HG03520 (cell line): ENCODE measurements around the gene PSMB9.
"Not testable (repeated sequence)": the region's sequence is repeated elsewhere in the genome, so short reads cannot be mapped to it uniquely, and the experiment has no call there.

Experiments
- ATAC-seq: cut with Tn5 transposase; IDR thresholded peaks from one replicate; pipeline ENCODE4 v1.9.1; 2021; ENCODE audit warnings: mild to moderate bottlenecking, moderate library complexity; ENCODE audit not compliant: unreplicated experiment

Gene PSMB9

DNA sequence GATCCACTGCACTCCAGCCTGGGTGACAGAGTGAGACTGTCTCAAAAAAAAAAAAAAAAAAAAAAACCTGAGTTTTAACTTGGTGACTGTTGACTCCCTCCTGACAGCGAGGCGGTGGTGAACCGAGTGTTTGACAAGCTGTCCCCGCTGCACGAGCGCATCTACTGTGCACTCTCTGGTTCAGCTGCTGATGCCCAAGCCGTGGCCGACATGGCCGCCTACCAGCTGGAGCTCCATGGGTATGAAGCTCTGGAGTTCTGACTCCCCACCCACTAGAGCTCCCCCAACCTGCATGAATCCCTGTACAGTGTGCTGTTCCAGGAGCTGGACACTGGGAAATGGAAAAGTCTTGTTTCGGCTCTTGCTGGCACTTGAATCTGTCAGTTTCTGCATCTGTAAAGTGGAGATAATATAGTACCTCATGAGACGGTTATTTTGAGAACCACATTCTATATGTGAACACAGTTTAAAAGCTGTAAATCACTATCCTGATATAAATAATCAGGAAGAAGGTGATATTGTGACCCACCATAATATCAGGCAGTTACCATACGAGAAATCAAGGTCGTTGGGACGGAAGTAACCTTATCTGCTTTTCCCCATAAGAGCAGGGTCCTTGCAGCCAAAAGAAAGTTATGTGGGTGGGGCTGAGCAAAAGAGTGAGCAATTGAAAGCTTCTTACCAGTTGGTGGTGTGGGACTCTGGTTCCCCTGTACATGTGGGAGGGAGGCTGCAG, 3.3 kb downstream of the PSMB9 start:
- ATAC-seq, result no peak

DNA sequence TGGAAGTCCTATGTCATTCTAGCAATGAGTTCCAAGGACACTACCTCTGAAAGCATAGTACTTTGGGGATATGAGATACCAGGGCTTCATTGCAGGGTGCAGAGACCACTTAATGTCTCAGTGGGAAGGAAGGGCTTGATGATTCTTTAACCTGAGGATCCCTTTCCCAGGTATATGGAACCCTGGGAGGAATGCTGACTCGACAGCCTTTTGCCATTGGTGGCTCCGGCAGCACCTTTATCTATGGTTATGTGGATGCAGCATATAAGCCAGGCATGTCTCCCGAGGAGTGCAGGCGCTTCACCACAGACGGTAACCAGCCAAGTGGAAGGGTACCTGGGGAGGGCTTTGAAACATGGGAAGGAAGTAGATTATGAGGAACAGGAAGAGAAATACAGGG, 4.2 kb downstream of the PSMB9 start:
- ATAC-seq, result no peak

DNA sequence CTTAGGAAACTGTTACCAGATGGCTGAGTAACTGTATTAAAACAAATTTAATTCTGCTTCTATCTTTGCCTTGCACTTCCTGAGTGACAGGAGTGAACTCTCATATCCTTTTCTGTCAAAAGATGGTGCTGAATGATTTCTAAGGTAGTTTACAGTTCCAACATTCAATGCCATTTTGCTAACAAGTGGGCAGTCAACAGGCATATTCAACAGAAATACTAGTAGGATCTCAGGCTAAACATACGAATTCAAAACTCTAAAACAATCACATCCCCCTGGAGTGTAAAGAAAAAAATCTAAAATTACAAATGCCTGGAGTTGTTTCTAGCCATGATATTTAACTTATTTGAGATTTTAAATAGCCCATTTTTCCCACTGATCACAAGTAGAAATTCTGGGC, 6.7 kb downstream of the PSMB9 start:
- ATAC-seq, result no peak

DNA sequence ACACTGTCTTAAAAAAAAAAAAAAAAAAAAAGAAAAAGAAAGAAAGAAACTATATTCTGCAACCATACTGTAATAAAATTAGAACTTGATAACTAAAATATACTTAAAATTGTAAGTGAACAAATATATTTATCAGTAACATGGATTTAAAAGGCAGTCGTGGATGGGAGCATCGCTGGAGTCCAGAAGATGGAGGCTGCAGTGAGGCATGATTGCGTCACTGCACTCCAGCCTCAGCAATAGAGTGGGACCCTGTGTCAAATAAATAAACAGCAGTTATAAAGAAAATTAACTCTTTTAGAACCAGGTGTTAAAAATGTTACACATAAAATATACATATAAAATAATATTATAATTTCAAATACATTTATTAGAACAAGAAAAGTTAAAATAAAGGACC, 8.7 kb downstream of the PSMB9 start:
- no peak for ATAC-seq

DNA sequence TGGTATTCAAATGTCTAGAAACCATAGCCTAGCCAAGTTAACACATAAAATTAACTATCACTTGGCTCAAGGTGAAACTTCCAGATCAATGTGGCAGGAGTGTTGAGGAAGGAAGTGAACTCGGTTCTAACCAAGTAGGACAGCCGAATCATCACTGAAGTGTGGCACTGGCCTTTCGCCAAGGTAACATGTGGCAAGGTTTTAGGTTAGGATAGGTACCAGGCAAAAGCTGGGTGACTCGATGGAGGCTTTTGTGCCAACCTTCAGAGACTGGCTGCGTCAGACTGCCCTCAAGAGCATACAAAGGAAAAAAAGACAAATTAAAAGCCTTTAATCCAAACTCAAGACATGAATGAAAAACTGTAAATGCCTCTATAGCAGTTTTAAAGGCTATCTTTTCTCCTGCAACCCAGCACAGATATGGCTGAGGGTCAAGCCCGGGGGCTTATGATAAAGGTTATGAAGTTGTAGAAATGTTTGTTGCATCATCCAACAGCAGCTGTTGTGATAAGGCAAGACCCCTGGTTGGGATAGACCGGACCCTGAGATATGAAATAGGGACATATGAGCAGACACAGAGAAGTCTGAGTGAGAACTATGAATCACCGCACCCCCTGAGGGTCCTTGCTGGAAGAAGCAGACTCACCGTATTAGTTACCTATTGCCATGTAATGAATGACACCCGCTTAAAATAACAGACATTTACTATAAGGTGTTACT, 11.9 kb downstream of the PSMB9 start:
- no peak for ATAC-seq

- no peak for ATAC-seq
Observed at GRCh38 chr6:32867022-32867477, 13.1 kb downstream of the PSMB9 start.

DNA sequence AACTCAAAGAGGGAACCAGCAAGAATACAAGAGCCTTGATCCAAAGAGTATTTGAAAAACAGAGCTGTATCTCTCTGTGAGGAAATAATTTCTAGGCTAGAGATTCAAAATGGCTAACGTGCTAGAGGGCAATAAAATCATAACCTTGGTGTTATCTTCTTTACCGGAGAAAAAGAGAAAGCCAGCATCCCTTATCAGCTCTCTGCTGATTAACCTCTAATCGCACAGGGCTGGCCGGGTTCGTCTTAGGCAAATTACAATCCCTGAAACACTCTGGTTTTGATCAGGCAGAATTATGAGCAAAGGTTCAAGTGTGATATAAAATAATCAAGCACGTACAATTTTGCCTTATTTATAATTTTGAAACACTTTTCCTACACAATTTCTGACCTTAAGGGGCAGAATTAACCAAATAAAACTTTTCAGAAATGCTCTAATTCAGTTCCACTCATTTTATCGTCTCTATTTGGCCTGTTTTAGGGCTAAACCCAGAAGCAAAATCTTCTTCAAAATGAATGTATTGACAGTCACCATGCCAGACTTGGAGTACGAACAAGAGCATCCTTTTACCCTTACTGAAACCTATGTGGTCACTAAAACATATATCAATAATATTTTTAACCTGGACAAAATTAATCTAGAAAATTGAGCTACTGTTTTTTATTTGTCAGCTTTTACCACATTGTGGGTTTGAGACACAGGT, 13.7 kb downstream of the PSMB9 start:
- ATAC-seq, result no peak

- no peak for ATAC-seq
Observed at GRCh38 chr6:32868257-32868788, 14.3 kb downstream of the PSMB9 start.

GRCh38 chr6:32873947-32874346, 20.0 kb downstream of the PSMB9 start:
- ATAC-seq, result not testable (repeated sequence)

- no peak for ATAC-seq
Observed at GRCh38 chr6:32876603-32877002, 22.6 kb downstream of the PSMB9 start.

DNA sequence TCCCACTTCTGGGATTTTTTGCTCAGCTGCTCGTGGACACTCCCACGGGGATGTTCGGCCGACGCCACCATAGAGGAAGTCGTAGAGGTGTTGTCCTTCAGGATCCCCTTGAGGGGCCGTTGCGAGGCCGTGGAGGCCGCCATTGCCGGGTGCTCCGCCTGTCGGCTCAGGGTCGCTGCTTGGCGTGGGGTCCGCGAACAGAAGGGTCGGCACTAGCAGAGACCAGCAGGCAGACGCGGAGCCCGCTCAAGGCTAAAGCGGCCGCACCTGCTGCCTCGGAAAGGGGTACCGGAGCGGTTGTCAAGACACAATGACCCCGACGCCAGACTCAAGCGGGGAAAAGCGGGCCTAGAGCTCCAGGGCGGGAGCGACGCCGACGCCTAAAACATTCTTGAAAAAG, 25.7 kb downstream of the PSMB9 start:
- ATAC-seq, result no peak

- ATAC-seq, result not testable (repeated sequence)
Observed at GRCh38 chr6:32880962-32881361, 27.0 kb downstream of the PSMB9 start.

- ATAC-seq, result no peak
Observed at GRCh38 chr6:32882879-32883250, 28.9 kb downstream of the PSMB9 start.

DNA sequence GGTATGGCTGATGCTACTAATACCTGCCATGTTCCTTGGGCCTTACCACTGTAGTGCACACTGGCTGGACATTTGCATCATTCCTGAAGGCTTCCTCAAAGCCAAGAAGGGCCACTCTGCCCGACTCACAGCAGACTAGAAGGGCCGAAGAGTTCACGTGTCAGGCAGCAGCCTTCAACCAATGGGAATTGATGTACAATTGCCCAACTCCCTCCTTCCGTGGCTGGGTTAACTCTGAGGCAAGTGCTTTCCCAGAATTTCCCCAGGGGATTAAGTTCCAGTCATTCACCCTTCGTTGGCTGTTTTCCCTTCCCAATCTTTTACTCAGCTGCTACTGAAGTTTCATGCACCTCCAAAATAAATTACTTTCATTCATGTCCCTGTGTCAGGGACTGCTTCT, 29.8 kb downstream of the PSMB9 start:
- ATAC-seq, result no peak

- no peak for ATAC-seq
Observed at GRCh38 chr6:32885698-32886286, 31.8 kb downstream of the PSMB9 start.

- ATAC-seq, result no peak
Observed at GRCh38 chr6:32886681-32887383, 32.8 kb downstream of the PSMB9 start.

DNA sequence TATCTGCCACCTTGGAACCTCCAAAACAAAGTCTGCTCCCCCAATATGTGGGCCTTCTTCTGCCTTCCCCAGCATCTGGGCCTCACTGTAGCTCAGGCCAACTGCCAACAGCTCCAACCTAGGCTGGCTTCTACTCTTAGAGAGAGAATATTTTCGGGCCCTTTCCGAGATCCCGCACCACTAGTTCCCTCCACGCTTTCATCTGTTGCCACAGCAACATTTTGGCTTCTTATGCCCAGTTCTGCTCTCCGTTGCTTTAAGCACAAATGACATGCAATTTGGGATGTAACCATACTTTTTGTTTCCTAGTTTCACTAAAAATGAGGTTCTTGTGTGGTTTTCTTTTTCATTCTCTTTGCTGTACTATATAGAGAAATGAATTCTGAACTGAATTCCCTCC, 33.6 kb downstream of the PSMB9 start:
- ATAC-seq, result no peak

GRCh38 chr6:32888576-32888975, 34.6 kb downstream of the PSMB9 start:
- no peak for ATAC-seq

DNA sequence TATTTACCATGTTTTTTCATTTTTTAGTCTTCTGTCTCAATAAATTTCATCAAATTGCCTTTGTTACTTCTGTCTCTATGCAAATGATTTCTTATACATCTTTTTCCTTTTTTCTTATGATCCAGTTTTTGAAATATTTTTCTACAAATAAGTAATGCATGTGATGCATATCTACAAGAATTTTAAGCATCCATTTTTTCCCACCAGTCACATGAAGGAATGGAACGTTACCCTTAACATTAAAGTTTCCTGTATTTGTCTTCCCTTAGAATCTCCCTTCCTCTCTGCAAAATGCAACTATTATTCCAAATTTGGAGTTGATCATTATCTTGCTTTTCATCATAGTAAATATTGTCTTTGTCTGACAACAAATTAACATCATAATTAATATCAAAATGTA, 35.5 kb downstream of the PSMB9 start:
- ATAC-seq, result no peak

- ATAC-seq, result no peak
Observed at GRCh38 chr6:32890831-32891230, 36.8 kb downstream of the PSMB9 start.
